NAMALWA (cell line): ENCODE measurements around the gene MTAP.

Experiments
- DNase-seq: peaks from one replicate; pipeline ENCODE4 v3.0.0-alpha.2; 2015; ENCODE audit warnings: low spot score

The MTAP gene

DNA sequence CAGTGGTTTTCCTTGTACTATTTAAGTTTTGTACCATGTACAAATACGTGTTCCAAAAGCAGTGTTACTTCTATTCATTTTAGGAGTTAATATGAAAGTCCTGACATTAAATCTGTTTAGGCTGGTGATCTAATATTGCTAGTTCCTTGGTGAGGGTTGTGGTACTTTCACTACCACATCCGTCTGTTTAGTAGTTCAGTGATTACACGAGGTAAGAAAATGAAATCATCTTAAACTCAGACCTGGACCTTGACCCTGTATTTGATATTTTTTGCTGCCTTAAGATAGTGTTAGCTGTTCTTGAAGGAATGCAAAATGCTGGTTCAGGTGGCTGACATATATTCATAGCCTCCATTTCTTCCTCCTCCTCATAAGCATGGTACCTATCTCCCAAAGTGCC lies 50.3 kb downstream of the MTAP start:
- DNase-seq, result no peak

DNA sequence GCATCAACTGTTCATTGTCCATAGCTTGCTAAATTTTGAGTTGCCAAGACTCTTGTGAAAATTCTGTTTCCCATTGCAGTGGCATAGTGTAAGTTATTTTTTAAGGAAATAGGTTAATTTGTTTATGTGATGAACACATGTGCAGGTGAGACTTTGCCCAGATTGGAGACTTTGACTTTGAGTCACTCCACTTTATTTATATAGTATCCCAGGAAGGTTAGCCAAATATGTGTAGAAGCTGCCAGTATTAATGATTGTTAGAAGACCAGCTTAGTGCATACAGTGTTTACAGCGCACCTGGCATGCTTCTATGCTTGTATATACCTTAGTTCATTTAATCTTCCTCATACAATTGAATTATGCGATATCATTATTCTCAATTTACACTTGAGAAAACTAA lies 51.0 kb downstream of the MTAP start:
- no peak for DNase-seq

DNA sequence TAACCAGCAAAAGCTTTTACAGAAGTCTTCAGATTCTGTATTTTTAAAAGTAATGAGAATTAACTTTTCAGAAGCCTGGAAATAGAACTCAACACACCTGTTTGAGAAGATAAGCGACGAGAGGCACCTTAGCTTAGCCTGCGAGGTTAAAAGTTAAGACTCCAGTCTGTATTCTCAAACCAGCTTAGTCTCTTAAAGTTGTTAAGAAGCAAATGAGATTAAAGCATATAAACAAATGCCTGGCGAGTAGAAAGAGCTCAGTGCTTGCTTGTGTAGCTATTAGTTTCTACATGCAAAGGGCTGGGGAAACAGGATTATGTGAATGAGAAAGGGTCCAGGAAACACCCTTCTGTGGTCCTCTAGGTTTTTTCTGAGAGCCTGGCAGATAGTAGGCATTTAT lies 51.7 kb downstream of the MTAP start:
- DNase-seq, result no peak

DNA sequence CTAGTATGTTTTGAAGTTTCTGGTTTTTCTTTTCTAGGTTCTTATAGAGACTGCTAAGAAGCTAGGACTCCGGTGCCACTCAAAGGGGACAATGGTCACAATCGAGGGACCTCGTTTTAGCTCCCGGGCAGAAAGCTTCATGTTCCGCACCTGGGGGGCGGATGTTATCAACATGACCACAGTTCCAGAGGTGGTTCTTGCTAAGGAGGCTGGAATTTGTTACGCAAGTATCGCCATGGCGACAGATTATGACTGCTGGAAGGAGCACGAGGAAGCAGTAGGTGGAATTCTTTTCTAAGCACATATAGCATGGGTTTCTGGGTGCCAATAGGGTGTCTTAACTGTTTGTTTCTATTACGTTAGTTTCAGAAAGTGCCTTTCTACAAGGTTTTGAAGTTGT lies 52.2 kb downstream of the MTAP start:
- no peak for DNase-seq

DNA sequence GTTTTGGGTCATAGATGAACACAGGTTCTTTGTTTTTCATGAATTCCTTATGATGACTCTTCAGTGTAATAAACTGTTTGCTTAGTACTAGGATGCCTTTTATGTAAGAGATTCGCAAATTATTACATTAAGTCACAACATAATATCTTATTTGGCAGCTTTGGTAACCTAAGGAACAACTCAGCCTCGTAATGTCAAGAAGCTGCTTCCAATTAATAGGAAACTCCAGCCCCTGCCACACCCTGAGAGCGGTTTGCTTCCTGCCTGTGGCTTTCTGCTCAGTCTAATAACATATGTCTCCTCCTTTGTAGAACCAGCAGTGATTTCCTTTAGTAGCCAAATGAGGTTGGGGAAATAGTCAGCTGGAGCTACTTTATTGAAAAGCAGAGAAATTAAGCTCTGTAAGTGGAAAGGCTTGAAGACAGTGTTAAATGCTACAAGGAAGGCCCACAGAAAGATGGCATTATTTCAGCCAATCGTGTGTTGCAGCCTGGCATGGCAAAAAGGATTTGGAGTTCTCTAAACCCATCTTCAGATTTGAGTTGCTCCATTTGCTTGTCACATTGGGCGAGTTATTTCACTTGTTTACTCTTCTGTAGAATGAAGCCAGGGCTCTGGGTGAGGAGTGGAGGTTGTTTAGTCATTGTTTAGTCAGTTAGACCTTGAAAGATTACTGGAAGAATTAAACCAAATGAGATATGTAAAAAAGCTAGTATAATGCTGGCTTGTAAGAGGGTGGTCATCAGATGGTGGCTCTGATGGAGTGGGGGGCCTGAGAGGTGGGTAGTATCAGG lies 54.1 kb downstream of the MTAP start:
- DNase-seq, result no peak

DNA sequence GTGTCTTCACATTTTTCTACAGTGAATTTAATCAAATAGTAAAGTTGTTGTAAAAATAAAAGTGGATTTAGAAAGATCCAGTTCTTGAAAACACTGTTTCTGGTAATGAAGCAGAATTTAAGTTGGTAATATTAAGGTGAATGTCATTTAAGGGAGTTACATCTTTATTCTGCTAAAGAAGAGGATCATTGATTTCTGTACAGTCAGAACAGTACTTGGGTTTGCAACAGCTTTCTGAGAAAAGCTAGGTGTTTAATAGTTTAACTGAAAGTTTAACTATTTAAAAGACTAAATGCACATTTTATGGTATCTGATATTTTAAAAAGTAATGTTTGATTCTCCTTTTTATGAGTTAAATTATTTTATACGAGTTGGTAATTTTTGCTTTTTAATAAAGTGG lies 60.4 kb downstream of the MTAP start:
- no peak for DNase-seq

DNA sequence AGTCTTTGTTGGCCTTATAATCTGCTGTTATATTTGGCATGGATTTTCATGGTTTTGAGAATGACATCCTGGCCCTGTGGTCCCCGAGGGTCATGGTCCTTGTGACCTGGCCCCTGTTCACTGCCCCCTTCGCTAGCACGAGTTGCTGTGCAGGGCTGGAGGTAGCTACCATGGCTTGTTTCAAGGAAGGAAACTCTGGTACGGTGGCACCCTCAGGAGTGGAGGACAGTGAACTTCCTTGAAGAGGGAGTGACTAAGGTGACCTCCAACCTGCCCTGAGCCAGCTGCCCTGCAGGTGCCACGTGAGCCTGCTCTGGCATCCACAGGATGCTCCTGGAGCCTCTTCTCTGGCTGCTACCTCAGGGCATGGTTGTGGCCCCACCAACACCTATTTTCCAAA lies 62.1 kb downstream of the MTAP start:
- DNase-seq, result no peak

DNA sequence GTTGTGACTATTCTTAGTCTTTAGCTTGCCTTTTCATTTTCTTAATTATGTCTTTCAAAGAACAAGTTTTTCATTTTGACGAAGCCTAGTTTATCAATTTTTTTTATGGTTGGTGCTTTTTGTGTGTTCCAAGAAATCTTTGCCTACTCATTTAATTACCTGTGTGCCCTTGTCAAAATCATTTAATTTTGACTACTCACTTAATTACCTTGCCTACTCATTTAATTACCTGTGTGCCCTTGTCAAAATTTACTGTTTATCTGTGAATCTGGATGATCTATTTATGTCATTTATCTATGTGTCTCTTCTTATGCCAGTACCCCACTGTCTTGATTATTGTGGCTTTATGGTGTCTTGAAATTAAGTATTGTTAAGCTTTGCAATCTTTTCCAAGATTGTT lies 63.9 kb downstream of the MTAP start:
- no peak for DNase-seq

DNA sequence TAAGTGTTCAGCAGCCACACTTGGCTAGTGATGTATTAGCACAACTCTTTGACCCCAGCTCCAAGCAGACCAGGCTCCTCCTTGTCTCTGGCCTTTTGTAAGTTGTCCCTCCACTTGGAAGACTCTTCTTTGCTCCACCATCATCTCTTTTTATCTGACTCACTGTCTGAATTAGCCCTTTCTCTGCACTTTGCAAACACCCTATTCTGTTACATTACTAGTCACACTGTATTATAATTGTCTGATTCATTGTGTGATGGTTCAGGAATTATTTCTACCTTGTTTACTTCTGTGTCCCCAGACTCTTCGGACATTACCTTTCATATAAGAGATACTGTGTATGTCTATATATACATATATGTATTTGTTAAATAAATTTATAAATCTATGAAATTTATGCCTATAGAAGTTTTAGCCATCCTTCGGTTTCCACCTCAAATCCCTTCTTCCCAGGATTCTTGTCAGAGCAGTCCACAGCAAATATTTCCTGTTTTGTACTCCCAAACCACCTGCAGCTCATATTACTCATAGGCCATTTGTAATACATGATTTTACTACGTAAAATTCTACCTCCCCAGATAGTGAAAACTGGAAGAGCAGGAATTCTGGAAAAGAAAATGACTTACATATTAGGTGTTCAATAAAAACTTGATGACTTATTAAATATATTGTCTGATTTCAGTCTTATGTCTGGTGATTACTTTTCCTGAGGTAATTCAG lies 69.0 kb downstream of the MTAP start:
- DNase-seq, result no peak

DNA sequence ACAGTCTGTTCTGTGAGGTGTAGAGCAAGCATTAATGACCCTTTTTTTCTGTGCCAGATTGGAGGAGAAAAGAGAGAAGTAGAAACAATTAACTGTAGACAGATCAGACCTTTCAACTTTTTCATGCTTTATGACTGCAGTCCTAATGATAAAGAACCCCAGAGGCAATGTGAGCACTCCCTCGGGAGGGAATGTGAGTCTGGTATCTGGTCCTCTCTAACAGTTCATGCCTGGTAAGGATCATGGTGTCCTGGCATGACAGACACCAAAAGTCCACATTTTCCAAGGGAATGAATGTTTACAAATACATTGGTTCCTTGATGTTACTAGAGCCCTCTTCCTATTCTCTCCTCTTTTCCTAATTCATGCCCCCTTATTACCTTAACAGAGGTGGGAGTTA lies 70.3 kb downstream of the MTAP start:
- DNase-seq, result no peak

DNA sequence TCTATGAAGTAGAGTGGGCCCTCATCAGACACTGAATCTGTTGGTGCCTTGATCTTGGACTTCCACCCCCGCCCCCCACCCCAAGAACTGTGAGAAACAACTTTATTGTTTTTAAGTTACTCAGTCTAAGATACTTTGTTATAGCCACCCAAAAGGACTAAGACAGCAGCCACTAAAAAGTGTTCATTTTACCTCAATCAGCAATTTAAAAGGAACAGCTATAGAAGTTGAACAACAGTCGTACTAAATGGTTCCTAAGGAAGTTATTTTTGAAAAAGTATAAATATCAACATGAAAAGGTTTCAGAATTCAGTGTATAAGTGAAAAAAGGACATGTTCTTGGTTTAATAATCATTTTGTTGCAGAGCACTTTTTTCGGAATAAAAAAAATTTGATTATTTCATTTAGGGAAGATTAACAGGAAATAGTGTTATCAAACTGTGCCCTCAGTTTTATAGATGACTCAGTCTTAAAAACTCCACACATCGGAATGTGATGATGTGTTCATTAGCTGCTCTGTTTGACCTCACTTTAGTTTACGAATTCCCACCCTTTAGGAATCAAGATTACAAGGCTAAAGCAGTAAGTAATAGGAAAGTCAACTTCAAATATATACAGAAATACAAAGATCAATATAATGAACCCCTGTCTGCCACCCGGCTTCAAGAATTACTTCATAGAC lies 71.2 kb downstream of the MTAP start:
- DNase-seq, result no peak

DNA sequence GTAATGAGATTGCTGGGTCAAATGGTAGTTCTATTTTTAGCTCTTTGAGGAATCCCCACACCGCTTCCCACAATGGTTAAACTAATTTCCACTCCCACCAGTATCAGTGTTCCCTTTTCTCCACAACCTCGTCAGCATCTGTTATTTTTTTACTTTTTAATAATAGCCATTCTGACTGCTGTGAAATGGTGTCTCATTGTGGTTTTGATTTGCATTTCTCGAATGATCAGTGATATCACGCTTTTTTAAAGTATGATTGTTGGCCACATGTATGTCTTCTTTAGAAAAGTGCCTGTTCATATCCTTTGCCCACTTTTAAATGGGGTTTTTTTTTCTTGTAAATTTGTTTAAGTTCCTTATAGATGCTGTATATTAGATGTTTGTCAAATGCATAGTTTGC lies 73.5 kb downstream of the MTAP start:
- no peak for DNase-seq

DNA sequence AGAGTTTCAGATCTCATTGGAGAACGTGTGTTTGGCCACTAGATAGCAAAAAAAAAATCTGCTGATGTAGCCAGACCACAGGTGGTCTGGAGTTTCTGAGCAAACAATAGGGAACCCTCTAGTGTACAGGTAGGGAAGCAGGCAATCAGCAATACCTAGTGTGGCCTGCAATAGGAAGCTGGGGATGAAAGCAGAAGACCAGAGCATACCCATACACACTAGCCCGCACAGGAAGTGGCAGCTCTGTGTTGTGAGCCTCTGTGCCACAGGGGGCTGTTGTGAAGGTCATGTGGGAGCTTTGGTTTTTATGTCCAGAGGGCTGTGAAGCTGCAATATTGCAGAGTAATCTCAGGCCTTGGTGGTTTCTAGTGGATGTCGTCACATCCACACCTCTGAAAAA lies 81.2 kb downstream of the MTAP start:
- DNase-seq, result no peak

DNA sequence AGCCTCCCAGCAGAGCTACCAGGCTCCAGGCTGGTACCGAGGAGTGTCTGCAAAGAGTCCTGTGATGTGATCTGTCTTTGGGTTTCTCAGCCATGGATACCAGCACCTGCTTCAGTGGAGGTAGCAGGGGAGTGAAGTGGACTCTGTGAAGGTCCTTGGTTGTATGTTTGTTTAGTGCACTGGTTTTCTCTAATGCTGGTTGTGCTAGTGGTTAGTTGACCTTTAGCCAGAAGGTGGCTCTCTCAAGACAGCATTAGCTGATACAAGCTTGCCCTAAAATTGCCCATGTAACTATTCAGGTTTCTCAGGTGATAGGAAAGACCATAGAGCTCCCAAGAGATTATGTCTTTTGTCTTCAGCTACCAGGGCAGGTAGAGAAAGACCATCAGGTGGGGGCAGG lies 87.2 kb downstream of the MTAP start:
- DNase-seq, result no peak

DNA sequence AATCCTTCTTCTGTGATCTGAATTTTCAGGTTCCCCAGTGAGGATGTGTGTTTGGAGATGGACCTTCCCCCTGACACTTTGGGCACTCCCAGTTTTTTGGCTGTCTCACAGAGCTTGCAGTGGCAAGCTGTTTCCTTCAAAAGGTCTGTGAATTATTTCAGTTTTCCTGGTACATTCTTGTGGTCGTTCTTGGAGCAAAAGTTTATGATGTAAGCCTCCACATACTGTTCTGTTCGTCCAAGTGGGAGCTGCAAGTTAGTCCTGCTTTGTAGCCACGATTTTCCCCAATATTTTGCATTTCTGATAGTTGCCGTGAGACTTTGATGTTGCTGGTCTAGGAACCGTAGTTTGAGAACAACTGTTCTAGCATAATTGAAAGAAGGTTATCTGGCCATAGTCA lies 88.3 kb downstream of the MTAP start:
- no peak for DNase-seq

DNA sequence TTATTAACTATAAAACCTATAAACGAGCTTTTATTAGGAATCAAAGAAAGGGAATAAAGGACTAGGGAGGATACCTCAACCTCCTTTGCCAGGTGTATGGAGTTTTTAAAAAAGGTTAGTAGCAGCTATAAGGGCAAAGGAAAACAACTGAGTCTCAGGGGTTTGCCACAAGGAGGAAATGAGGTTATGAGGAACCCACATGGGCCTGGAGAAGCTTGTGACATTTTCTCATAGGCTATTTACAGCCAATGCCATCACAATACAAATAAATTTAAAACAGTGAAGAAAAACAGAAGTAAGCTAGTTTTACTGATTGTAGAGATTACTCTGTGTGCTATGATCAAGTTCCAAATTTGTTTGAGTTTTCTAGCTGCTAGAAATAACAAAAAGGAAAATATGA lies 99.1 kb downstream of the MTAP start:
- no peak for DNase-seq

DNA sequence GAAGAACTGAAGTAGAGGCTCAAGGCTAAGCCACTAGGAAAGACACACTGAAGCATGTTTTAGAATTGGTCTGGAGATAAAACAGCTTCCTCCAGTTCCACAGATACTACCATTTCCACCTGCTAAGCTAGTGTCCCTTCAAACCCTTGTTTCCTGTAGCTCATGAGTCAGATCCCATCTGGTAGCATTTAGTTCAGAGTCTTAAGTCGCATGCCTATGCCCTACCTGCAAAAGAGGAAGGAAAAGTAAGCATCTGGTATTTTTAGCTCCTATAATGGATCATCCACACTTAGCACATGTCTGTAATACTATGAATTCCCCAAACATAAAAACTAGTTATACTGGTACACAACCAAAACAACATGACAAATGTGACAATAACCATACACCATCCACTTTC lies 99.7 kb downstream of the MTAP start:
- peak; percentile 32 for DNase-seq

DNA sequence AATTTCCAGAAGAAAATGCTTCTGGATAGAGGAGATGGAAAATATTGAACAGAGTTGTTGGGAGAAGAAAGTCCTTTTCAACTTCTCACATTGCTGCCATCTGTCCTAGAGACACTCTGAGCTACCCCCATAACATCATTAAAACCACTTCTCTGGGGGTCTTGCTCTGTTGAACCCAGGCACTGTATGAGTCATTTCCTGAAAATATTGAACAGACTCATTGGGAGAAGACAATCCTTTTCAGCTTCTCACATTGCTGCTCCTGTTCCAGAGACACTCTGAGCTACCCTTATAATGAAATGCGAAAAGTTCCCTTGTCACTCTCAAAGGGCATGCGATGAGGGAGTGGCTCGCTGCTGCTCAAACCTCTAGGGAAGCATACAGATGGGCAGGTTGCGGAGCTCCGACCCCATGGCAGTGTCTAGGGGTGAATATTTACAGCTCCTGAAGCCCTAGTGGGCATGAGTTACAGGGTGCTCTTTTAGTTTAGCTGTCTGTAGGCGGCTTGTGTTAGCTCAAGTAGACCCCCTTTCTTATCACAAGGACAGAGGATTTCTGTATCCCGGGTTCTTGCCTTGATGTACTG lies 101.0 kb downstream of the MTAP start:
- DNase-seq, result no peak

DNA sequence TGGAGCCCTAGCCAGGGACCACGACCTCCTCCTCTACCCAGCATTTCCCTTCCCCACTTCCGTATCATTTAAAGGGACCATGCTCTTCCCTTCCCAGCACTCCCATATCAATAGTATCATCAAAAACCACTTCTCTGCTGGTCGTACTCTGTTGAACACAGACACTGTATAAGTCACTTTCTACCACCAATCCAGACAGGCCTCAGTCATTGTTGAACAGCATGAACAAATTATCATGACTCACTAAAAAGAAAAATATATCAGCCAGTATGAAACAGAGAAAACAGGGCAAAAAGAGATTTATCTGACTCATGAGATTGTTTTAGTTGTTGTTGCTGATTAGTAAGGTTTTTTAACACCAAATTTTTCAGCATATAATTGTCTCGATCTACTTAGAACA lies 101.9 kb downstream of the MTAP start:
- no peak for DNase-seq

DNA sequence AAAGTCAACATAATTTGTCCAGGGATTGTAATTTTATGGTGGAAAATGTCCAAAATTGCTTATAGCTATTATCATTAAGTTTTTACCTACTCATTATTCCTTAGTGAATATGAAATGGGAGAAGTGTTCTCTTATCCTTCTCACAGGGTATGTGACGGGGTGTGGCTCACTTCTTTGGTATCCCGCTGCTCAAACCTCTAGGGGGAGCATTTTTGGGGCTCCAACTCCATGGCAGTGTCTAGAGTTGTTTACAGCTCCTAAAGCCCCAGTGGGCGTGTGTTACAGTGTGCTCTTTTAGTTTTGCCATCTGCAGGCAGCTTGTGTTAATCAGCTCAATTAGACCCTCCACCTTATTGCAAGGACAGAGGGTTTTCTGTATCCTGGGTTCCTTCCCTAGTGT lies 102.3 kb downstream of the MTAP start:
- DNase-seq, result peak; percentile 68

DNA sequence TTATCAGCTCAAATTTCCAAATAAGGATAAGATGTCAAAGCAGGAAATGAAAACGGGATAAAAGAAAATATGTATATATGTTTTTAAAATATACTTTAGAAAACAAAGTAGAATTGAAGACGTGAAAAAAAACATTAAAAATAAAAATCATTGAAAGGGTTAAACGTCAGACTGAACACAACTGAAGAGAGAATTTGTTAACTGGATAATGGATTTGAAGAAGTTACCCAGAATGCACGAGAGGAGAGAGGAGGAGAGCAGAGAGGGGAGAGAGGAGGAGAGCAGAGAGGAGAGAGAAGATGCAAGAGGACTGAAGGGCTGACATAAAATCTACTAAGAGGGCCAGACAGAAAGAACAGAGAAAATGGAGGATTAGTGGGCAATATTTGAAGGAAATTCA lies 103.8 kb downstream of the MTAP start:
- DNase-seq, result no peak

DNA sequence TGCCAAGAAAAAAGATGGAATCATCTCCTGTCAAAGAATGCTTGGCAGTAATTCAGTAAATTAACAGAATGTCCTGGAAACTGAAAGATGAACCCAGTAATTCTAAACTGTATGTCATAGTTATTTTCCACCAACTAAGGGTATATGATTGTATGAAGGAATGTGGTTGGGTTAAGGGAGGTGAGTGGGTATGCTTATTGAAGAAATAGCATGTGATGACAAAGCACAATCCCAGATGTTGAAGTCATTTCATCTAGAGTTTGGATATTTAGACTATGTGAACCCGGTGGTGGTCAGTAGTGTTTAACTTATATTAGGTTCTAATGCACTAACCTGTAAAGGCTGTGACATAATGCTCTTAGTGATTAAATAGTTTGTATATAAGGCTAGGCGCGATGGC lies 104.4 kb downstream of the MTAP start:
- DNase-seq, result no peak
